GM23338 (cell line): ENCODE results near the gene MLANA. TPM values are rescaled to one million over a fixed set of nuclear protein-coding genes. Genes with fewer than 3 reads are reported as not detected.

ENCODE experiments used
- ATAC-seq: fragments of 200-7000 bp; cut with Tn5 transposase; 3 replicates; pipeline ENCODE4 v1.9.1; 2020
- DNase-seq: peaks from one replicate; pipeline ENCODE4 v3.0.0-alpha.2; 2015; ENCODE audit warnings: low spot score
- H2AFZ ChIP-seq: fragments of 200-600 bp; sonication (generic); 2 replicates; pipeline ENCODE4 v1.8.0; 2016; ENCODE audit warnings: antibody characterized with exemption, mild to moderate bottlenecking, moderate library complexity
- H3F3A ChIP-seq: fragments of 200-600 bp; sonication (generic); replicated peaks from 2 replicates; pipeline ENCODE4 v1.8.0; 2017; ENCODE audit warnings: antibody characterized with exemption, mixed run types, low read depth
- H3K27ac ChIP-seq: fragments of 200-600 bp; sonication (generic); 2 replicates; pipeline ENCODE4 v1.6.1; 2016; ENCODE audit warnings: low read depth
- H3K27me3 ChIP-seq: fragments of 200-600 bp; sonication (generic); 2 replicates; pipeline ENCODE4 v1.8.0; 2016; ENCODE audit warnings: mild to moderate bottlenecking, mixed run types, moderate library complexity; ENCODE audit not compliant: insufficient read depth
- H3K36me3 ChIP-seq: fragments of 200-600 bp; sonication (generic); 2 replicates; pipeline ENCODE4 v1.8.0; 2016; ENCODE audit warnings: mild to moderate bottlenecking; ENCODE audit not compliant: insufficient read depth
- H3K4me1 ChIP-seq: fragments of 200-600 bp; sonication (generic); 2 replicates; pipeline ENCODE4 v1.8.0; 2016; ENCODE audit warnings: mild to moderate bottlenecking, moderate library complexity; ENCODE audit not compliant: insufficient read depth
- H3K4me2 ChIP-seq: fragments of 200-600 bp; sonication (generic); 2 replicates; pipeline ENCODE4 v1.7.1; 2017; ENCODE audit warnings: mixed run types
- H3K4me3 ChIP-seq: fragments of 200-600 bp; sonication (generic); 2 replicates; pipeline ENCODE4 v1.6.1; 2016; ENCODE audit warnings: mixed run types
- H3K79me2 ChIP-seq: fragments of 200-600 bp; sonication (generic); replicated peaks from 2 replicates; pipeline ENCODE4 v1.8.0; 2017; ENCODE audit warnings: mild to moderate bottlenecking; ENCODE audit not compliant: insufficient read depth
- H3K9me2 ChIP-seq: fragments of 200-600 bp; sonication (generic); 2 replicates; pipeline ENCODE4 v1.8.0; 2017; ENCODE audit not compliant: insufficient read depth
- H4K20me1 ChIP-seq: fragments of 200-600 bp; sonication (generic); replicated peaks from 2 replicates; pipeline ENCODE4 v1.8.0; 2017; ENCODE audit warnings: mild to moderate bottlenecking; ENCODE audit not compliant: insufficient read depth
- H3K27ac Mint-ChIP-seq: 2 replicates; pipeline ENCODE4 v1.8.0; 2020; ENCODE audit warnings: inconsistent platforms, mild to moderate bottlenecking, moderate library complexity, mixed read lengths
- H3K27me3 Mint-ChIP-seq: 3 replicates; pipeline ENCODE4 v1.8.0; 2022; ENCODE audit warnings: low read depth, mild to moderate bottlenecking, moderate library complexity, mixed read lengths, inconsistent platforms; ENCODE audit not compliant: insufficient read depth, poor library complexity
- H3K36me3 Mint-ChIP-seq: 3 replicates; pipeline ENCODE4 v1.8.0; 2021; ENCODE audit warnings: low read depth, mild to moderate bottlenecking, inconsistent platforms, moderate library complexity, mixed read lengths
- H3K4me1 Mint-ChIP-seq: 3 replicates; pipeline ENCODE4 v1.8.0; 2020; ENCODE audit warnings: mild to moderate bottlenecking, inconsistent platforms, mixed read lengths
- H3K4me3 Mint-ChIP-seq: 3 replicates; pipeline ENCODE4 v1.8.0; 2021; ENCODE audit warnings: moderate library complexity, mild to moderate bottlenecking, inconsistent platforms, mixed read lengths
- H3K9me3 Mint-ChIP-seq: 3 replicates; pipeline ENCODE4 v1.8.0; 2020; ENCODE audit warnings: moderate library complexity, mild to moderate bottlenecking, inconsistent platforms, mixed read lengths
- CREB1 ChIP-seq: fragments of 250-450 bp; sonication (Bioruptor Pico); IDR thresholded peaks from 2 replicates; pipeline ENCODE4 v1.5.0; 2020; ENCODE audit warnings: low read depth, mild to moderate bottlenecking, moderate library complexity
- CTCF ChIP-seq, 2 experiments: fragments of 200-600 bp in 1 of 2; sonication (generic) in 1 of 2; conservative IDR thresholded peaks; 2 replicates each; pipeline versions ENCODE4 v1.5.1 to v1.6.1; 2016 to 2017; ENCODE audit warnings: antibody characterized with exemption in 2 of 2, low read depth in 2 of 2, mild to moderate bottlenecking in 2 of 2, moderate library complexity in 1 of 2
- ETS1 ChIP-seq: IDR thresholded peaks from 2 replicates; pipeline ENCODE4 v1.6.1; 2016; ENCODE audit warnings: antibody characterized with exemption
- EZH2phosphoT487 ChIP-seq: fragments of 200-600 bp; sonication (generic); IDR thresholded peaks from one replicate; pipeline ENCODE4 v1.8.1; 2018; ENCODE audit warnings: antibody characterized with exemption; ENCODE audit not compliant: unreplicated experiment
- JUNB ChIP-seq: IDR thresholded peaks from one replicate; pipeline ENCODE4 v1.6.1; 2016; ENCODE audit warnings: antibody characterized with exemption; ENCODE audit not compliant: unreplicated experiment
- NANOG ChIP-seq: IDR thresholded peaks from 2 replicates; pipeline ENCODE4 v1.6.1; 2016; ENCODE audit warnings: antibody characterized with exemption, borderline replicate concordance
- REST ChIP-seq: IDR thresholded peaks from one replicate; pipeline ENCODE4 v1.6.1; 2018; ENCODE audit warnings: antibody characterized with exemption; ENCODE audit not compliant: unreplicated experiment
- STAT1 ChIP-seq: IDR thresholded peaks from one replicate; pipeline ENCODE4 v1.6.1; 2016; ENCODE audit warnings: antibody characterized with exemption; ENCODE audit not compliant: unreplicated experiment
- ZNF331 ChIP-seq: fragments of 250-450 bp; sonication (Bioruptor Pico); IDR thresholded peaks from 2 replicates; pipeline ENCODE4 v1.5.0; 2020; ENCODE audit warnings: low read depth, mild to moderate bottlenecking, moderate library complexity
- polyA plus RNA-seq: library from polyadenylated mRNA; unstranded; fragments of >200 nt; fragmentation: Nextera tagmentation; extraction: Ambion mirVana; gene quantifications from 2 replicates; pipeline ENCODE4 v1.2.1, GENCODE V29; 2016
- total RNA-seq: library from RNA; depleted of rRNA; stranded (reverse); fragments of >200 nt; shearing (Covaris generic); gene quantifications from 2 replicates; pipeline ENCODE4 v1.2.3, GENCODE V29; 2014

MLANA gene
- total and polyA plus RNA-seq, 2 experiments from 2014 or later, result not detected

GRCh38 chr9:5893591-5894236 is 3.0 kb downstream of the MLANA start (continued):
- TF ChIP-seq CREB1 (CRISPR knock-in tag) (no peak), NANOG (no peak), ZNF331 (CRISPR knock-in tag) (no peak), ETS1 (no peak), STAT1 (no peak), EZH2phosphoT487 (no peak), JUNB (no peak), REST (no peak), CTCF (conservative IDR thresholded peaks at IDR 0.05; ENCODE audit: low read depth in 2 of 2) (no peak)

- H3K36me3 ChIP-seq, result no peaks in the 10 kb centered on the region
- no peaks in the 10 kb centered on the region for H3K36me3 Mint-ChIP-seq
- no peak overlapping the region for H3K4me3 ChIP-seq
- H3K9me3 Mint-ChIP-seq, result no peaks in the 10 kb centered on the region
- H4K20me1 ChIP-seq, result no peaks in the 10 kb centered on the region
- no peak overlapping the region for H3K4me2 ChIP-seq
- no peaks in the 10 kb centered on the region for H3K27me3 ChIP-seq
- ATAC-seq (no peak), DNase-seq (no peak)
- H3K4me1 Mint-ChIP-seq, result no peaks in the 10 kb centered on the region
- H3F3A ChIP-seq, result no peaks in the 10 kb centered on the region
- no peaks in the 10 kb centered on the region for H3K4me1 ChIP-seq
- H2AFZ ChIP-seq, result no peak overlapping the region
- no peaks in the 10 kb centered on the region for H3K79me2 ChIP-seq
- H3K9me2 ChIP-seq, result no peaks in the 10 kb centered on the region
- H3K27ac Mint-ChIP-seq, result no peak overlapping the region
- peaks cover 2% of the 10 kb centered on the region for H3K27me3 Mint-ChIP-seq
- no peak overlapping the region for H3K27ac ChIP-seq
- no peak overlapping the region for H3K4me3 Mint-ChIP-seq
- no peak for TF ChIP-seq REST
Measured at GRCh38 chr9:5894237-5894959, 3.7 kb downstream of the MLANA start.
